ENCODE measurements around the gene ASTE1.

Gene ASTE1

GRCh38 chr3:131036986-131037385 lies 10.4 kb upstream of the ASTE1 start:
- Histone ChIP-seq H3K4me1 (ENCODE audit: insufficient read depth, low read length) (no peaks in the 10 kb centered on the region), H3K4me3 (ENCODE audit: low read length) (no peak overlapping the region), H2AFZ (ENCODE audit: low read depth, low read length) (no peak overlapping the region), H3K9me3 (ENCODE audit: low read length) (no peaks in the 10 kb centered on the region), H3K36me3 (ENCODE audit: insufficient read depth, low read length) (no peaks in the 10 kb centered on the region), H3K27me3 (ENCODE audit: insufficient read depth, low read length) (no peaks in the 10 kb centered on the region)

- no peaks in the 10 kb centered on the region for H3K27me3 ChIP-seq (ENCODE audit: insufficient read depth, low read length)
- H2AFZ ChIP-seq (ENCODE audit: low read depth, low read length): no peak overlapping the region
- no peaks in the 10 kb centered on the region for H3K4me1 ChIP-seq (ENCODE audit: insufficient read depth, low read length)
- no peak overlapping the region for H3K4me3 ChIP-seq (ENCODE audit: low read length)
- no peaks in the 10 kb centered on the region for H3K9me3 ChIP-seq (ENCODE audit: low read length)
- no peaks in the 10 kb centered on the region for H3K36me3 ChIP-seq (ENCODE audit: insufficient read depth, low read length)
These were observed 9.7 kb upstream of the ASTE1 start for GRCh38 chr3:131036200-131036816.

GRCh38 chr3:131033480-131034080 lies 7.0 kb upstream of the ASTE1 start:
- Histone ChIP-seq H3K9me3 (ENCODE audit: low read length) (no peaks in the 10 kb centered on the region), H3K36me3 (ENCODE audit: insufficient read depth, low read length) (no peaks in the 10 kb centered on the region), H3K4me3 (ENCODE audit: low read length) (no peak overlapping the region), H3K4me1 (ENCODE audit: insufficient read depth, low read length) (no peaks in the 10 kb centered on the region), H3K27me3 (ENCODE audit: insufficient read depth, low read length) (no peaks in the 10 kb centered on the region), H2AFZ (ENCODE audit: low read depth, low read length) (no peak overlapping the region)

GRCh38 chr3:131031660-131032059 lies 5.0 kb upstream of the ASTE1 start:
- H2AFZ ChIP-seq (ENCODE audit: low read depth, low read length): no peak overlapping the region
- no peak overlapping the region for H3K4me3 ChIP-seq (ENCODE audit: low read length)
- H3K27me3 ChIP-seq (ENCODE audit: insufficient read depth, low read length): no peaks in the 10 kb centered on the region
- no peaks in the 10 kb centered on the region for H3K36me3 ChIP-seq (ENCODE audit: insufficient read depth, low read length)
- H3K9me3 ChIP-seq (ENCODE audit: low read length): no peaks in the 10 kb centered on the region
- no peaks in the 10 kb centered on the region for H3K4me1 ChIP-seq (ENCODE audit: insufficient read depth, low read length)

- no peaks in the 10 kb centered on the region for H3K4me1 ChIP-seq (ENCODE audit: insufficient read depth, low read length)
- no peak overlapping the region for H3K4me3 ChIP-seq (ENCODE audit: low read length)
- H2AFZ ChIP-seq (ENCODE audit: low read depth, low read length): no peak overlapping the region
- no peaks in the 10 kb centered on the region for H3K9me3 ChIP-seq (ENCODE audit: low read length)
- H3K36me3 ChIP-seq (ENCODE audit: insufficient read depth, low read length): no peaks in the 10 kb centered on the region
- no peaks in the 10 kb centered on the region for H3K27me3 ChIP-seq (ENCODE audit: insufficient read depth, low read length)
These were observed 2.2 kb upstream of the ASTE1 start for GRCh38 chr3:131028844-131029243.

- no peaks in the 10 kb centered on the region for H3K4me1 ChIP-seq (ENCODE audit: insufficient read depth, low read length)
- H3K36me3 ChIP-seq (ENCODE audit: insufficient read depth, low read length): no peaks in the 10 kb centered on the region
- H3K4me3 ChIP-seq (ENCODE audit: low read length): no peak overlapping the region
- H3K27me3 ChIP-seq (ENCODE audit: insufficient read depth, low read length): no peaks in the 10 kb centered on the region
- no peak overlapping the region for H2AFZ ChIP-seq (ENCODE audit: low read depth, low read length)
- no peaks in the 10 kb centered on the region for H3K9me3 ChIP-seq (ENCODE audit: low read length)
These were observed 1.1 kb downstream of the ASTE1 start for GRCh38 chr3:131025539-131025938.

- H3K27me3 ChIP-seq (ENCODE audit: insufficient read depth, low read length): no peaks in the 10 kb centered on the region
- no peaks in the 10 kb centered on the region for H3K9me3 ChIP-seq (ENCODE audit: low read length)
- H3K4me3 ChIP-seq (ENCODE audit: low read length): no peak overlapping the region
- no peaks in the 10 kb centered on the region for H3K4me1 ChIP-seq (ENCODE audit: insufficient read depth, low read length)
- H2AFZ ChIP-seq (ENCODE audit: low read depth, low read length): no peak overlapping the region
- H3K36me3 ChIP-seq (ENCODE audit: insufficient read depth, low read length): peaks cover 4% of the 10 kb centered on the region
These were observed 6.4 kb downstream of the ASTE1 start for GRCh38 chr3:131020122-131020693.

- H2AFZ ChIP-seq (ENCODE audit: low read depth, low read length): no peak overlapping the region
- no peaks in the 10 kb centered on the region for H3K9me3 ChIP-seq (ENCODE audit: low read length)
- H3K36me3 ChIP-seq (ENCODE audit: insufficient read depth, low read length): peaks cover 8% of the 10 kb centered on the region
These were observed 7.7 kb downstream of the ASTE1 start for GRCh38 chr3:131018970-131019369.

GRCh38 chr3:131009698-131010097 lies 16.9 kb downstream of the ASTE1 start:
- Histone ChIP-seq H3K36me3 (ENCODE audit: insufficient read depth, low read length) (peaks cover 27% of the 10 kb centered on the region), H2AFZ (ENCODE audit: low read depth, low read length) (no peak overlapping the region), H3K4me3 (ENCODE audit: low read length) (no peak overlapping the region), H3K27me3 (ENCODE audit: insufficient read depth, low read length) (no peaks in the 10 kb centered on the region), H3K4me1 (ENCODE audit: insufficient read depth, low read length) (no peaks in the 10 kb centered on the region), H3K9me3 (ENCODE audit: low read length) (no peaks in the 10 kb centered on the region)

More at GRCh38 chr3:131018970-131019369, 7.7 kb downstream of the ASTE1 start:
- H3K4me3 ChIP-seq (ENCODE audit: low read length): no peak overlapping the region
- no peaks in the 10 kb centered on the region for H3K27me3 ChIP-seq (ENCODE audit: insufficient read depth, low read length)
- H3K4me1 ChIP-seq (ENCODE audit: insufficient read depth, low read length): no peaks in the 10 kb centered on the region

GRCh38 chr3:131008326-131008725 lies 18.3 kb downstream of the ASTE1 start:
- Histone ChIP-seq H3K36me3 (ENCODE audit: insufficient read depth, low read length) (peaks cover 26% of the 10 kb centered on the region), H2AFZ (ENCODE audit: low read depth, low read length) (no peak overlapping the region), H3K9me3 (ENCODE audit: low read length) (no peaks in the 10 kb centered on the region), H3K27me3 (ENCODE audit: insufficient read depth, low read length) (no peaks in the 10 kb centered on the region), H3K4me1 (ENCODE audit: insufficient read depth, low read length) (no peaks in the 10 kb centered on the region), H3K4me3 (ENCODE audit: low read length) (no peak overlapping the region)

GRCh38 chr3:131007782-131008181 lies 18.8 kb downstream of the ASTE1 start:
- Histone ChIP-seq H3K36me3 (ENCODE audit: insufficient read depth, low read length) (peaks cover 29% of the 10 kb centered on the region), H3K4me3 (ENCODE audit: low read length) (no peak overlapping the region), H3K27me3 (ENCODE audit: insufficient read depth, low read length) (no peaks in the 10 kb centered on the region), H3K9me3 (ENCODE audit: low read length) (no peaks in the 10 kb centered on the region), H2AFZ (ENCODE audit: low read depth, low read length) (no peak overlapping the region), H3K4me1 (ENCODE audit: insufficient read depth, low read length) (no peaks in the 10 kb centered on the region)

- Histone ChIP-seq H3K4me3 (ENCODE audit: low read length) (no peak overlapping the region), H3K27me3 (ENCODE audit: insufficient read depth, low read length) (no peaks in the 10 kb centered on the region), H3K4me1 (ENCODE audit: insufficient read depth, low read length) (no peaks in the 10 kb centered on the region), H2AFZ (ENCODE audit: low read depth, low read length) (no peak overlapping the region), H3K36me3 (ENCODE audit: insufficient read depth, low read length) (peaks cover 32% of the 10 kb centered on the region), H3K9me3 (ENCODE audit: low read length) (no peaks in the 10 kb centered on the region)
These were observed 19.4 kb downstream of the ASTE1 start for GRCh38 chr3:131007256-131007655.

GRCh38 chr3:131004603-131005002 lies 22.0 kb downstream of the ASTE1 start:
- H3K4me1 ChIP-seq (ENCODE audit: insufficient read depth, low read length): no peaks in the 10 kb centered on the region
- H3K36me3 ChIP-seq (ENCODE audit: insufficient read depth, low read length): peaks cover 39% of the 10 kb centered on the region
- H2AFZ ChIP-seq (ENCODE audit: low read depth, low read length): no peak overlapping the region
- no peaks in the 10 kb centered on the region for H3K27me3 ChIP-seq (ENCODE audit: insufficient read depth, low read length)
- no peaks in the 10 kb centered on the region for H3K9me3 ChIP-seq (ENCODE audit: low read length)
- no peak overlapping the region for H3K4me3 ChIP-seq (ENCODE audit: low read length)
